Hepatocyte (in vitro differentiated cells): ENCODE results near the gene ELL. TPM values are rescaled to one million over a fixed set of nuclear protein-coding genes. Genes with fewer than 3 reads are reported as not detected.

Source experiments
- DNase-seq: peaks from one replicate; pipeline ENCODE4 v3.0.0-alpha.2; 2016; ENCODE audit warnings: low spot score
- H2AFZ ChIP-seq: fragments of 200-600 bp; sonication (generic); 2 replicates; pipeline ENCODE4 v1.6.0; 2016; ENCODE audit warnings: antibody characterized with exemption, mild to moderate bottlenecking
- H3K27ac ChIP-seq: fragments of 200-600 bp; sonication (generic); 2 replicates; pipeline ENCODE4 v1.5.1; 2016; ENCODE audit warnings: mild to moderate bottlenecking
- H3K27me3 ChIP-seq: fragments of 200-600 bp; sonication (generic); 2 replicates; pipeline ENCODE4 v1.6.1; 2016
- H3K36me3 ChIP-seq: fragments of 200-600 bp; sonication (generic); replicated peaks from 2 replicates; pipeline ENCODE4 v1.5.1; 2016; ENCODE audit warnings: low read depth; ENCODE audit not compliant: insufficient read depth
- H3K4me1 ChIP-seq: fragments of 200-600 bp; sonication (generic); 2 replicates; pipeline ENCODE4 v1.5.1; 2016; ENCODE audit warnings: mild to moderate bottlenecking, moderate library complexity; ENCODE audit not compliant: insufficient read depth
- H3K4me2 ChIP-seq: fragments of 200-600 bp; sonication (generic); 2 replicates; pipeline ENCODE4 v1.6.0; 2016
- H3K4me3 ChIP-seq: fragments of 200-600 bp; sonication (generic); 2 replicates; pipeline ENCODE4 v1.5.1; 2016; ENCODE audit warnings: mild to moderate bottlenecking
- H3K79me2 ChIP-seq: fragments of 200-600 bp; sonication (generic); 2 replicates; pipeline ENCODE4 v1.6.0; 2017; ENCODE audit warnings: mild to moderate bottlenecking
- H3K9me2 ChIP-seq: fragments of 200-600 bp; sonication (generic); replicated peaks from 2 replicates; pipeline ENCODE4 v1.6.0; 2017; ENCODE audit warnings: mild to moderate bottlenecking; ENCODE audit not compliant: insufficient read depth
- H3K9me3 ChIP-seq: fragments of 200-600 bp; sonication (generic); 2 replicates; pipeline ENCODE4 v1.5.1; 2016; ENCODE audit warnings: low read depth, mild to moderate bottlenecking
- H4K20me1 ChIP-seq: fragments of 200-600 bp; sonication (generic); 2 replicates; pipeline ENCODE4 v1.6.0; 2016; ENCODE audit warnings: mild to moderate bottlenecking; ENCODE audit not compliant: insufficient read depth, poor library complexity, severe bottlenecking
- CTCF ChIP-seq: fragments of 200-600 bp; sonication (generic); IDR thresholded peaks from 2 replicates; pipeline ENCODE4 v1.5.1; 2016; ENCODE audit warnings: antibody characterized with exemption, mild to moderate bottlenecking; ENCODE audit not compliant: poor library complexity
- EZH2 ChIP-seq: fragments of 200-600 bp; sonication (generic); IDR thresholded peaks from 2 replicates; pipeline ENCODE4 v1.6.1; 2016; ENCODE audit warnings: antibody characterized with exemption, mild to moderate bottlenecking, borderline replicate concordance
- EZH2phosphoT487 ChIP-seq: fragments of 200-600 bp; sonication (generic); IDR thresholded peaks from one replicate; pipeline ENCODE4 v1.6.1; 2018; ENCODE audit warnings: antibody characterized with exemption, mild to moderate bottlenecking, low read depth, moderate library complexity; ENCODE audit not compliant: unreplicated experiment, severe bottlenecking
- WGBS: methylation state at CpG from one replicate; pipeline ENCODE4 v1.1.6; 2016; ENCODE audit warnings: low lambda C conversion rate; ENCODE audit errors: missing lambda C conversion rate; 5-methylcytosine and 5-hydroxymethylcytosine counted together
- polyA plus RNA-seq: library from polyadenylated mRNA; unstranded; fragments of >200 nt; fragmentation: Nextera tagmentation; extraction: Ambion mirVana; gene quantifications from 2 replicates; pipeline ENCODE4 v1.2.1, GENCODE V29; 2016
- total RNA-seq: library from RNA; depleted of rRNA; stranded (reverse); fragments of >200 nt; gene quantifications from 2 replicates; pipeline ENCODE4 v1.2.3, GENCODE V29; 2014

ELL gene
- total and polyA plus RNA-seq, 2 experiments from 2014 or later: 11.0 to 15.0 TPM

- H3K9me2 ChIP-seq: no peaks in the 10 kb centered on the region
- no peaks in the 10 kb centered on the region for H3K9me3 ChIP-seq
- peaks cover 50% of the 10 kb centered on the region for H3K4me1 ChIP-seq
- peaks cover 77% of the 10 kb centered on the region for H3K79me2 ChIP-seq
- peaks cover 48% of the 10 kb centered on the region for H4K20me1 ChIP-seq
- H3K4me3 ChIP-seq: no peak overlapping the region
- no peak for DNase-seq
- no peak overlapping the region for H3K4me2 ChIP-seq
- TF ChIP-seq EZH2phosphoT487 (no peak), CTCF (no peak), EZH2 (no peak)
- WGBS: 95% methylated on average over 4 of the region's 4 CpGs
- no peak overlapping the region for H3K27ac ChIP-seq
- H3K27me3 ChIP-seq: no peaks in the 10 kb centered on the region
- H3K36me3 ChIP-seq: no peaks in the 10 kb centered on the region
- no peak overlapping the region for H2AFZ ChIP-seq
Measured at GRCh38 chr19:18517606-18518005, 4.3 kb downstream of the ELL start.

GRCh38 chr19:18515959-18516358, 5.9 kb downstream of the ELL start:
- Histone ChIP-seq H4K20me1 (peaks cover 59% of the 10 kb centered on the region), H3K27ac (peak overlapping the region; percentile 97), H3K4me2 (peak overlapping the region; percentile 66), H3K9me3 (no peaks in the 10 kb centered on the region), H3K36me3 (no peaks in the 10 kb centered on the region), H3K4me1 (peaks cover 50% of the 10 kb centered on the region), H3K4me3 (no peak overlapping the region), H3K79me2 (peaks cover 86% of the 10 kb centered on the region), H3K9me2 (no peaks in the 10 kb centered on the region), H3K27me3 (no peaks in the 10 kb centered on the region), H2AFZ (no peak overlapping the region)
- TF ChIP-seq EZH2phosphoT487 (no peak), CTCF (no peak), EZH2 (no peak)
- WGBS: 84% methylated on average over 5 of the region's 5 CpGs
- DNase-seq: no peak

- Histone ChIP-seq H3K27ac (peak overlapping the region; percentile 97), H3K27me3 (no peaks in the 10 kb centered on the region), H3K36me3 (no peaks in the 10 kb centered on the region), H4K20me1 (peaks cover 68% of the 10 kb centered on the region), H3K9me2 (no peaks in the 10 kb centered on the region), H3K9me3 (no peaks in the 10 kb centered on the region), H3K4me1 (peaks cover 50% of the 10 kb centered on the region), H3K4me2 (peak overlapping the region; percentile 66), H3K79me2 (peaks cover 91% of the 10 kb centered on the region), H3K4me3 (no peak overlapping the region), H2AFZ (no peak overlapping the region)
- 43% methylated on average over 17 of the region's 17 CpGs for WGBS
- TF ChIP-seq EZH2: no peak
- no peak for TF ChIP-seq EZH2phosphoT487
- TF ChIP-seq CTCF: no peak
- peak; percentile 92 for DNase-seq
Measured at GRCh38 chr19:18514800-18515682, 6.8 kb downstream of the ELL start.
